Thyroid gland (tissue), 4 donors: Measurements from ENCODE around the gene TMEM272.

Experiments used
- CTCF ChIP-seq, 6 experiments: fragments of 200-600 bp in 3 of 6; fragments of 450-650 bp in 3 of 6; sonication (generic) in 3 of 6; IDR thresholded peaks; one replicate each; pipeline ENCODE4 v1.5.1; 2016 to 2019; ENCODE audit warnings: antibody characterized with exemption in 6 of 6, mild to moderate bottlenecking in 2 of 6, inconsistent platforms in 1 of 6, moderate library complexity in 1 of 6
- POLR2A ChIP-seq, 2 donors: fragments of 450-650 bp; IDR thresholded peaks; one replicate each; pipeline ENCODE4 v1.6.1; 2017; ENCODE audit warnings: antibody characterized with exemption in 2 of 2, mild to moderate bottlenecking in 2 of 2, moderate library complexity in 1 of 2

GRCh38 chr13:51818276-51818675 lies 26.7 kb downstream of the TMEM272 start:
- TF ChIP-seq CTCF (IDR thresholded peaks at IDR 0.05) (no peak), POLR2A (IDR thresholded peaks at IDR 0.05) (no peak)
